Peyer's patch (tissue), 4 donors: Measurements from ENCODE around the gene UNC5CL.

Experiments
- POLR2A ChIP-seq, 2 donors: fragments of 450-650 bp; IDR thresholded peaks; one replicate each; pipeline ENCODE4 v1.5.1; 2017; ENCODE audit warnings: antibody characterized with exemption in 2 of 2, mild to moderate bottlenecking in 2 of 2, moderate library complexity in 2 of 2
- TF ChIP-seq, protein P1 (sequence below), 6 experiments: fragments of 450-650 bp in 4 of 6; fragments of 200-600 bp in 2 of 6; sonication (generic) in 1 of 6; IDR thresholded peaks; one replicate each; pipeline ENCODE4 v1.5.1; 2017 to 2019; ENCODE audit warnings: antibody characterized with exemption in 6 of 6, mild to moderate bottlenecking in 3 of 6, moderate library complexity in 1 of 6

DNA sequence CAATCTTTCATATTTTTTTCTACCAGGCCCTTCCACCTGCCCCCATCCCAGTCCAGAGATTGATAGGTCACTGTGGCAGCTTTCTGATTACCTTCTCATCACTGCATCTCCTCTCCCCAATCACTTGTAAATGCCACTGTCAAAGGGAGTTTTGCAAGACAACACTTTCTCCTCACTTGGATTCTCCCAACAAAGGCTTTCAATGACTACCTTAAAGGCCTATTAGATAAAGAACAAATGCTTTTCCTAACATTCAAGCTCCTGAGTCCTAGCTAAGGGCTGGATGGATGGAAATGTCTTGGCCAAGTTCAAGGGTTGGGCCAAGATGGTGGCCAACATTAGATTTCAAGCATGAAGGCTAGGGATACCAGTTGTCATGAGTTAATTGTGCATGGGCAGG, 55.3 kb downstream of the UNC5CL start:
- TF ChIP-seq, protein P1, sequence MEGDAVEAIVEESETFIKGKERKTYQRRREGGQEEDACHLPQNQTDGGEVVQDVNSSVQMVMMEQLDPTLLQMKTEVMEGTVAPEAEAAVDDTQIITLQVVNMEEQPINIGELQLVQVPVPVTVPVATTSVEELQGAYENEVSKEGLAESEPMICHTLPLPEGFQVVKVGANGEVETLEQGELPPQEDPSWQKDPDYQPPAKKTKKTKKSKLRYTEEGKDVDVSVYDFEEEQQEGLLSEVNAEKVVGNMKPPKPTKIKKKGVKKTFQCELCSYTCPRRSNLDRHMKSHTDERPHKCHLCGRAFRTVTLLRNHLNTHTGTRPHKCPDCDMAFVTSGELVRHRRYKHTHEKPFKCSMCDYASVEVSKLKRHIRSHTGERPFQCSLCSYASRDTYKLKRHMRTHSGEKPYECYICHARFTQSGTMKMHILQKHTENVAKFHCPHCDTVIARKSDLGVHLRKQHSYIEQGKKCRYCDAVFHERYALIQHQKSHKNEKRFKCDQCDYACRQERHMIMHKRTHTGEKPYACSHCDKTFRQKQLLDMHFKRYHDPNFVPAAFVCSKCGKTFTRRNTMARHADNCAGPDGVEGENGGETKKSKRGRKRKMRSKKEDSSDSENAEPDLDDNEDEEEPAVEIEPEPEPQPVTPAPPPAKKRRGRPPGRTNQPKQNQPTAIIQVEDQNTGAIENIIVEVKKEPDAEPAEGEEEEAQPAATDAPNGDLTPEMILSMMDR (IDR thresholded peaks at IDR 0.05) = no peak
- no peak for TF ChIP-seq POLR2A (IDR thresholded peaks at IDR 0.05)
